GM21360 (cell line): ENCODE results near the gene GRIN2C.
A peak's percentile ranks its signal among the peaks of the same experiment; 100 is the strongest.
"Not testable (repeated sequence)": the region's sequence is repeated elsewhere in the genome, so short reads cannot be mapped to it uniquely, and the experiment has no call there.

ENCODE experiments used
- ATAC-seq: cut with Tn5 transposase; IDR thresholded peaks from one replicate; pipeline ENCODE4 v1.9.1; 2021; ENCODE audit warnings: mild to moderate bottlenecking, moderate library complexity; ENCODE audit not compliant: unreplicated experiment

The GRIN2C gene

GRCh38 chr17:74881073-74881472 is 21.4 kb upstream of the GRIN2C start:
- ATAC-seq: no peak

- no peak for ATAC-seq
Observed at GRCh38 chr17:74879308-74879707, 19.6 kb upstream of the GRIN2C start.

- no peak for ATAC-seq
Observed at GRCh38 chr17:74878658-74879057, 19.0 kb upstream of the GRIN2C start.

GRCh38 chr17:74877592-74878548 is 18.2 kb upstream of the GRIN2C start:
- ATAC-seq: no peak

- ATAC-seq: no peak
Observed at GRCh38 chr17:74875977-74876593, 16.4 kb upstream of the GRIN2C start.

GRCh38 chr17:74875155-74875976 is 15.7 kb upstream of the GRIN2C start:
- ATAC-seq: no peak

GRCh38 chr17:74874615-74875037 is 14.9 kb upstream of the GRIN2C start:
- ATAC-seq: no peak

- no peak for ATAC-seq
Observed at GRCh38 chr17:74873874-74874614, 14.4 kb upstream of the GRIN2C start.

GRCh38 chr17:74873037-74873873 is 13.6 kb upstream of the GRIN2C start:
- ATAC-seq: peak; percentile 84

GRCh38 chr17:74872313-74873036 is 12.8 kb upstream of the GRIN2C start, which contains the start of gene FDXR:
TSS of gene FDXR (minus strand) at chr17:74872994. CDS start at chr17:74872944, 50 bp downstream.
- no peak for ATAC-seq

GRCh38 chr17:74871356-74872076 is 11.8 kb upstream of the GRIN2C start:
- ATAC-seq: no peak

- ATAC-seq: no peak
Observed at GRCh38 chr17:74870512-74870911, 10.8 kb upstream of the GRIN2C start.

- not testable (repeated sequence) for ATAC-seq
Observed at GRCh38 chr17:74870028-74870427, 10.3 kb upstream of the GRIN2C start.

- no peak for ATAC-seq
Observed at GRCh38 chr17:74868908-74869255, 9.2 kb upstream of the GRIN2C start.

- ATAC-seq: no peak
Observed at GRCh38 chr17:74868251-74868907, 8.7 kb upstream of the GRIN2C start.

GRCh38 chr17:74866198-74866835 is 6.6 kb upstream of the GRIN2C start:
- ATAC-seq: no peak

GRCh38 chr17:74865504-74866197 is 6.0 kb upstream of the GRIN2C start:
- no peak for ATAC-seq
